OCI-LY3 (cell line): Measurements from ENCODE around the gene NINL.

Experiments used
- EZH2phosphoT487 ChIP-seq: fragments of 200-600 bp; shearing (Covaris generic); IDR thresholded peaks from 2 replicates; pipeline ENCODE4 v1.6.1; 2018; ENCODE audit warnings: antibody characterized with exemption, mixed run types, low read depth
- TF ChIP-seq, protein P1 (sequence below): fragments of 200-600, 300-600 bp; sonication (generic); IDR thresholded peaks from 2 replicates; pipeline ENCODE4 v1.5.1; 2014; ENCODE audit warnings: antibody characterized with exemption, low read length, low read depth

DNA sequence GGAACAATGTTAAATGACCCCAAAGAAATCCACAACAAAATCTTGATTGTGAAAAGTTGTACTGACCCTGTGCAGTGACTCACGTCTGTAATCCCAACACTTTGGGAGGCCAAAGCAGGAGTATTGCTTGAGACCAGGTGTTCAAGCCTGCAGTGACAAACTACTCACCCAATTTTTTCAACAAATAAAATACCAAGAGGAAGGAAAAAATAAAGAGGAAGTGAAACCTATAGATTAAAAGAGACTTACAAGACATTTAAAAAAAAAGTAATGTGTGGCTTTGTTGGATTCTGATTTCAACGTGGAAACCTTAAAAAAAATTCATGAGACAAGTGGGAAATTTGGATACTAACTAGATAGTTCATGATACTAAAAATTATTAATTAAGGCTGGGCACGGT is 146.0 kb downstream of the NINL start:
- TF ChIP-seq, protein P1, sequence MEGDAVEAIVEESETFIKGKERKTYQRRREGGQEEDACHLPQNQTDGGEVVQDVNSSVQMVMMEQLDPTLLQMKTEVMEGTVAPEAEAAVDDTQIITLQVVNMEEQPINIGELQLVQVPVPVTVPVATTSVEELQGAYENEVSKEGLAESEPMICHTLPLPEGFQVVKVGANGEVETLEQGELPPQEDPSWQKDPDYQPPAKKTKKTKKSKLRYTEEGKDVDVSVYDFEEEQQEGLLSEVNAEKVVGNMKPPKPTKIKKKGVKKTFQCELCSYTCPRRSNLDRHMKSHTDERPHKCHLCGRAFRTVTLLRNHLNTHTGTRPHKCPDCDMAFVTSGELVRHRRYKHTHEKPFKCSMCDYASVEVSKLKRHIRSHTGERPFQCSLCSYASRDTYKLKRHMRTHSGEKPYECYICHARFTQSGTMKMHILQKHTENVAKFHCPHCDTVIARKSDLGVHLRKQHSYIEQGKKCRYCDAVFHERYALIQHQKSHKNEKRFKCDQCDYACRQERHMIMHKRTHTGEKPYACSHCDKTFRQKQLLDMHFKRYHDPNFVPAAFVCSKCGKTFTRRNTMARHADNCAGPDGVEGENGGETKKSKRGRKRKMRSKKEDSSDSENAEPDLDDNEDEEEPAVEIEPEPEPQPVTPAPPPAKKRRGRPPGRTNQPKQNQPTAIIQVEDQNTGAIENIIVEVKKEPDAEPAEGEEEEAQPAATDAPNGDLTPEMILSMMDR, result no peak
- TF ChIP-seq EZH2phosphoT487, result no peak
